ENCODE data around the gene PLP2. TPM values are rescaled to one million over a fixed set of nuclear protein-coding genes. Genes with fewer than 3 reads are reported as not detected.
"Not testable (repeated sequence)": the region's sequence is repeated elsewhere in the genome, so short reads cannot be mapped to it uniquely, and the experiment has no call there.

Gene PLP2
- 100 to 1,000 TPM; 140 to 142 TPM for total RNA-seq
- long read RNA-seq, transcript PLP2-202 (5 exons, 1,079 nt) = major isoform, 8 of 13 reads
- long read RNA-seq, partial matches to known transcripts = 0 of 13 reads
- long read RNA-seq, other reads (novel, unspliced or antisense) = 5 of 13 reads

- DNase-seq = peak; percentile 65 to 73
- intact Hi-C loops (cut with DNase I, micrococcal nuclease) = no loop called here
- ATAC-seq = peak; percentile 48
Measured at GRCh38 chrX:49171752-49172279, at the start of gene PLP2. TSS of gene PLP2 (plus strand) at chrX:49171898. CDS start at chrX:49172001, 103 bp downstream.

GRCh38 chrX:49122499-49122898 lies 49.2 kb upstream of the PLP2 start:
- intact Hi-C loops (cut with DNase I, micrococcal nuclease) = no loop called here
- DNase-seq (no peak), ATAC-seq (no peak)

- DNase-seq; intact Hi-C loops (cut with DNase I, micrococcal nuclease); ATAC-seq: not testable (repeated sequence)
Measured at GRCh38 chrX:49127742-49128258, 43.9 kb upstream of the PLP2 start.

GRCh38 chrX:49129427-49129826 lies 42.3 kb upstream of the PLP2 start:
- no peak for DNase-seq
- intact Hi-C loops (cut with DNase I, micrococcal nuclease) = no loop called here
- no peak for ATAC-seq

- intact Hi-C loops (cut with DNase I, micrococcal nuclease); DNase-seq; ATAC-seq: not testable (repeated sequence)
Measured at GRCh38 chrX:49132275-49132674, 39.4 kb upstream of the PLP2 start.

- ATAC-seq = no peak
- intact Hi-C loops (cut with DNase I, micrococcal nuclease) = no loop called here
- no peak for DNase-seq
Measured at GRCh38 chrX:49133759-49134158, 37.9 kb upstream of the PLP2 start.

- intact Hi-C loops (cut with DNase I, micrococcal nuclease) = no loop called here
- DNase-seq (no peak), ATAC-seq (no peak)
Measured at GRCh38 chrX:49137492-49137891, 34.2 kb upstream of the PLP2 start.

- DNase-seq (no peak), ATAC-seq (no peak)
- intact Hi-C loops (cut with DNase I, micrococcal nuclease) = no loop called here
Measured at GRCh38 chrX:49139713-49140112, 32.0 kb upstream of the PLP2 start.

GRCh38 chrX:49142264-49142663 lies 29.4 kb upstream of the PLP2 start:
- not testable (repeated sequence) for DNase-seq

GRCh38 chrX:49143154-49143553 lies 28.5 kb upstream of the PLP2 start:
- intact Hi-C loops (cut with DNase I, micrococcal nuclease); DNase-seq; ATAC-seq: not testable (repeated sequence)

More at GRCh38 chrX:49142264-49142663, 29.4 kb upstream of the PLP2 start:
- intact Hi-C loops (cut with DNase I, micrococcal nuclease); ATAC-seq: not testable (repeated sequence)

- intact Hi-C loops (cut with DNase I, micrococcal nuclease) = no loop called here
- ATAC-seq = no peak
Measured at GRCh38 chrX:49147282-49147681, 24.4 kb upstream of the PLP2 start.

GRCh38 chrX:49147936-49148335 lies 23.8 kb upstream of the PLP2 start:
- ATAC-seq = no peak
- DNase-seq = no peak
- intact Hi-C loops (cut with DNase I, micrococcal nuclease) = no loop called here

More at GRCh38 chrX:49147282-49147681, 24.4 kb upstream of the PLP2 start:
- no peak for DNase-seq

GRCh38 chrX:49148390-49149100 lies 23.2 kb upstream of the PLP2 start:
- DNase-seq (peak in 1 of 2 donors; percentile 20), ATAC-seq (peak; percentile 84)
- intact Hi-C loops (cut with DNase I, micrococcal nuclease) = not testable (repeated sequence)

GRCh38 chrX:49149291-49149690 lies 22.4 kb upstream of the PLP2 start:
- DNase-seq; ATAC-seq; intact Hi-C loops (cut with DNase I, micrococcal nuclease): not testable (repeated sequence)

- intact Hi-C loops (cut with DNase I, micrococcal nuclease) = no loop called here
- DNase-seq (no peak), ATAC-seq (no peak)
Measured at GRCh38 chrX:49153467-49153866, 18.2 kb upstream of the PLP2 start.

- ATAC-seq = peak; percentile 74
- DNase-seq = peak; percentile 67 to 80
- intact Hi-C loops (cut with DNase I, micrococcal nuclease) = no loop called here
Measured at GRCh38 chrX:49155243-49155899, 16.3 kb upstream of the PLP2 start.

GRCh38 chrX:49155900-49156837 lies 15.5 kb upstream of the PLP2 start:
- DNase-seq (peak; percentile 90 to 91), ATAC-seq (peak; percentile 90)
- intact Hi-C loops (cut with DNase I, micrococcal nuclease) = no loop called here

GRCh38 chrX:49157194-49157593 lies 14.5 kb upstream of the PLP2 start:
- ATAC-seq (no peak), DNase-seq (no peak)
- intact Hi-C loops (cut with DNase I, micrococcal nuclease) = no loop called here
